ENCODE measurements around the gene WNT11.

DNA sequence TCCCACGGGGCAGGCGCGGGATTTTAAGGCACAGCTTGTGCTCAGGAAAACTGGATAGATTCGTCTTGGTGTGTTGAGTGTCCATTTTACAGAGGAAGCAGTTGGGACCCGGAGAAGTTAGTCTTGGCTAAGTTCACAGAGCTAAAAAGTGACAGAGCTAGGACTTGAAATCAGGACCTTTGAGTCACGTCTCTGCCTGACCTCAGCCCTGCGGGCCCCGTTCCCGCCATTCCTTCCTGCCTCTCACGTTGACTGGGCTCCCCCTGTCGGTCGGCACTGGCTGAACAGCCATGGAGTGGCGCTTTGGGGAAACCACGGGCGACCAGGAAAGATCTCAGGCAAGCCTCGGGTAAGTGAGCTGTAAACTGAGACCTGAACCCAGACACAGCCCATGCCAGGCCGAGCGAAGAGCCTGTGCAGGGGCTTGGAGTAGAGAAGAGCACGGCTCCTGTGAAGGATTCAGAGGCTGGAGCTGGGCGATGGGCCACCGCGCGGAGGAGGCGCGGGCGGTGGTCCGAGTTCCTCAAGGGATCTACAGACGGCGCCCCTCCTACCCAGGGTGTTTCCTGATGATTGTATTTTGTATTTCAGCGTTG lies 54.1 kb downstream of the WNT11 start:
- TF ChIP-seq, protein P1, sequence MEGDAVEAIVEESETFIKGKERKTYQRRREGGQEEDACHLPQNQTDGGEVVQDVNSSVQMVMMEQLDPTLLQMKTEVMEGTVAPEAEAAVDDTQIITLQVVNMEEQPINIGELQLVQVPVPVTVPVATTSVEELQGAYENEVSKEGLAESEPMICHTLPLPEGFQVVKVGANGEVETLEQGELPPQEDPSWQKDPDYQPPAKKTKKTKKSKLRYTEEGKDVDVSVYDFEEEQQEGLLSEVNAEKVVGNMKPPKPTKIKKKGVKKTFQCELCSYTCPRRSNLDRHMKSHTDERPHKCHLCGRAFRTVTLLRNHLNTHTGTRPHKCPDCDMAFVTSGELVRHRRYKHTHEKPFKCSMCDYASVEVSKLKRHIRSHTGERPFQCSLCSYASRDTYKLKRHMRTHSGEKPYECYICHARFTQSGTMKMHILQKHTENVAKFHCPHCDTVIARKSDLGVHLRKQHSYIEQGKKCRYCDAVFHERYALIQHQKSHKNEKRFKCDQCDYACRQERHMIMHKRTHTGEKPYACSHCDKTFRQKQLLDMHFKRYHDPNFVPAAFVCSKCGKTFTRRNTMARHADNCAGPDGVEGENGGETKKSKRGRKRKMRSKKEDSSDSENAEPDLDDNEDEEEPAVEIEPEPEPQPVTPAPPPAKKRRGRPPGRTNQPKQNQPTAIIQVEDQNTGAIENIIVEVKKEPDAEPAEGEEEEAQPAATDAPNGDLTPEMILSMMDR (IDR thresholded peaks at IDR 0.05) = peak; percentile 96
- no peak for TF ChIP-seq ZFX (IDR thresholded peaks at IDR 0.05; ENCODE audit: borderline replicate concordance)
